ENCODE results near the gene SLC12A2.

DNA sequence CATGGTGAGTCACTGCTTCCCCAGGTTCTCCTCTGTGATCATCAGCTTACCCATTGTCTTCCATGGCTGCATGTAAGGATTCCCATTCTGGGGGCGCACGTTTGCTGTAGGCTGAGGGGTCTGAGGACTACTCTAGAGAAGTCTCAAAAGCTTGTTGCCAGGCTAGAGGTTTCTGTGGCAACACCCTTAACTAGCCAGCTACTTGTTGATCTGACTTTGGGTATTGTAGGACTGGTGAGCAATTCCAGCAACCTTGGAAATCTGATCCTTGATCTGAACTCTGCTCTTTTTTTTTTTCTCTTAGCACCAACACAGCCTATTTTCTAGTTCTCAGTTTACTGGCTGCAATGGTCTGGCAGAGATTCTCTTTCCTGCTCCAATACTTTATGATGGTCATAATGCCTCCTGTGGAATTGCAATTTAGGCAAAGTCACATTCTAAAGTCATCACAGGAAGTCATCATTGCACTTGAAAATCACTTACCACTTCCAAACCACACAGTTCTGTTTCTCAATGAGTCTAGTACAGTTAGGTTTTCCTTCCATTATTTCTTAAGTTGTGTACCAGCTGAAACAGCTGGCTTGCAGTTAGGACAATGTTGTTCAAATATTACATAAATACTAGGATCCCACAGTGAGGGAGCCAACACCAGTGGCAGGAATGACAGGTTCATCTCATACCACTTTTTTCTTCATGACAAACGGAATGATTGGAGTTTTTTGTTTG is 110.3 kb downstream of the SLC12A2 start:
- TF ChIP-seq, protein P1, sequence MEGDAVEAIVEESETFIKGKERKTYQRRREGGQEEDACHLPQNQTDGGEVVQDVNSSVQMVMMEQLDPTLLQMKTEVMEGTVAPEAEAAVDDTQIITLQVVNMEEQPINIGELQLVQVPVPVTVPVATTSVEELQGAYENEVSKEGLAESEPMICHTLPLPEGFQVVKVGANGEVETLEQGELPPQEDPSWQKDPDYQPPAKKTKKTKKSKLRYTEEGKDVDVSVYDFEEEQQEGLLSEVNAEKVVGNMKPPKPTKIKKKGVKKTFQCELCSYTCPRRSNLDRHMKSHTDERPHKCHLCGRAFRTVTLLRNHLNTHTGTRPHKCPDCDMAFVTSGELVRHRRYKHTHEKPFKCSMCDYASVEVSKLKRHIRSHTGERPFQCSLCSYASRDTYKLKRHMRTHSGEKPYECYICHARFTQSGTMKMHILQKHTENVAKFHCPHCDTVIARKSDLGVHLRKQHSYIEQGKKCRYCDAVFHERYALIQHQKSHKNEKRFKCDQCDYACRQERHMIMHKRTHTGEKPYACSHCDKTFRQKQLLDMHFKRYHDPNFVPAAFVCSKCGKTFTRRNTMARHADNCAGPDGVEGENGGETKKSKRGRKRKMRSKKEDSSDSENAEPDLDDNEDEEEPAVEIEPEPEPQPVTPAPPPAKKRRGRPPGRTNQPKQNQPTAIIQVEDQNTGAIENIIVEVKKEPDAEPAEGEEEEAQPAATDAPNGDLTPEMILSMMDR (conservative IDR thresholded peaks at IDR 0.05; ENCODE audit: low read length): no peak
- no peak for TF ChIP-seq EZH2phosphoT487 (IDR thresholded peaks at IDR 0.05; ENCODE audit: borderline replicate concordance, low read depth, low read length)
